TTC549 (cell line): Measurements from ENCODE around the gene PEAK1.
"Not testable (repeated sequence)": the region's sequence is repeated elsewhere in the genome, so short reads cannot be mapped to it uniquely, and the experiment has no call there.

Experiments
- FAIRE-seq: peaks from 2 replicates; lab custom pipeline; 2012; peaks lifted over from hg19 to GRCh38; lab: Jason Lieb, UNC

PEAK1 gene

GRCh38 chr15:77176148-77176547 lies 243.8 kb downstream of the PEAK1 start:
- not testable (repeated sequence) for FAIRE-seq

- no peak for FAIRE-seq
These were observed 246.4 kb downstream of the PEAK1 start for GRCh38 chr15:77173487-77173886.

- FAIRE-seq = no peak
These were observed 248.5 kb downstream of the PEAK1 start for GRCh38 chr15:77171221-77171967.

- FAIRE-seq = no peak
These were observed 251.3 kb downstream of the PEAK1 start for GRCh38 chr15:77168616-77169015.

GRCh38 chr15:77168141-77168540 lies 251.8 kb downstream of the PEAK1 start:
- FAIRE-seq = no peak

GRCh38 chr15:77167406-77167805 lies 252.5 kb downstream of the PEAK1 start:
- FAIRE-seq = no peak

- FAIRE-seq = no peak
These were observed 256.0 kb downstream of the PEAK1 start for GRCh38 chr15:77163781-77164384.

- no peak for FAIRE-seq
These were observed 256.9 kb downstream of the PEAK1 start for GRCh38 chr15:77162872-77163633.

GRCh38 chr15:77160562-77161478 lies 259.1 kb downstream of the PEAK1 start:
- FAIRE-seq = no peak

- FAIRE-seq = not testable (repeated sequence)
These were observed 263.9 kb downstream of the PEAK1 start for GRCh38 chr15:77156000-77156399.

- no peak for FAIRE-seq
These were observed 271.7 kb downstream of the PEAK1 start for GRCh38 chr15:77148191-77148590.

- no peak for FAIRE-seq
These were observed 274.5 kb downstream of the PEAK1 start for GRCh38 chr15:77145370-77145769.

- FAIRE-seq = no peak
These were observed 275.3 kb downstream of the PEAK1 start for GRCh38 chr15:77144492-77145070.

- FAIRE-seq = no peak
These were observed 275.9 kb downstream of the PEAK1 start for GRCh38 chr15:77144026-77144425.

GRCh38 chr15:77143616-77144015 lies 276.3 kb downstream of the PEAK1 start:
- FAIRE-seq = no peak

- FAIRE-seq = no peak
These were observed 276.7 kb downstream of the PEAK1 start for GRCh38 chr15:77143191-77143590.

GRCh38 chr15:77140220-77140619 lies 279.7 kb downstream of the PEAK1 start:
- no peak for FAIRE-seq

- no peak for FAIRE-seq
These were observed 280.6 kb downstream of the PEAK1 start for GRCh38 chr15:77139312-77139711.

- no peak for FAIRE-seq
These were observed 281.8 kb downstream of the PEAK1 start for GRCh38 chr15:77138167-77138522.

- FAIRE-seq = no peak
These were observed 284.7 kb downstream of the PEAK1 start for GRCh38 chr15:77135181-77135580.

GRCh38 chr15:77130315-77130930 lies 289.5 kb downstream of the PEAK1 start:
- FAIRE-seq = no peak
